ENCODE measurements around the gene PLCE1.

PLCE1 gene

DNA sequence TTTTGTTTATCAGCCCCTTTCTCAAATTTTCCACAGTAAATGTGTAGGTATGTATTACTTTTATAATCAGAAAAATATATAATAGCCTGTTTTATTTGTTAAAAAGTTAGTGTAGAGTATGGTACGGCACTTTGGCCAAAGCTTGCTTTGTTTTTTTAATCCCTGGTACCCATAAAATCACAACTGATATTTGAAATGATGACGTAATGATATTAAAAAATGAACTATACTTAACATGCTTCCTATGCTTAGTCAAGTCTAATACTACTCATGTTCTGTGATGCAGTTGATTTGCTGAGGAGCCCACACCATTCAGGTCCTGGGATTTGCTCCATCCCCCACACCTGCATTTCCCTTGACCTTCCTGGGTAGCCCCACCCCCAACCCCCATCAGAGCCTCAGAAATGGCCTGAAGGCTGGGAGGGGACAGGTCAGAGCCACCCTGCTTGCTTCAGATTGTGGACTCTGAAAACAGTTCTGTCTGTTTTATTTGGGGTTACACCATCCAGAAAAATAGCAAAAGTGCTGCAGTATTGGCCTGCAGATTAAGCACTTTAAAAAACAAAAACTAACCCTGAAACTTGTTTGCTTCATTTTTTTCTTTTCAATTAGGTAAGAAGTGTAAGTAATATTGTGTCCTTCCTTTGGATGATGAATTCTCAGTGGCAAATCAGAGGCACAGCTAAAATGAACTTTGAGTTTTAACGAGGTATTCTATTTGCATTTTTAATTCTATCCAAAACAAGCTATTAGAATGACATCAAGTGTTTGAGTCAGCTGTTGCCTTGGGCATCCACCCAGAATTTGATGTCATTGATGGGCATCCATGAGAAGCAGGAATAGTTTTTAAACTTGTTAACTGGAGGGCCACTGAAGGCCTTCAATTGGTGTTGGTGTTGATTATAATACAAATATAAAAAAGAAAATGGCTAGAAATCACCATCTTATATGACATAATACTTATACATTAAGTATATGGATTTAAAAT lies 23.3 kb downstream of the PLCE1 start:
- no peak for TF ChIP-seq POLR2A (IDR thresholded peaks at IDR 0.05; ENCODE audit: low read depth, low read length)
- peak; percentile 82 for FAIRE-seq
- DNase-seq (ENCODE audit: insufficient read length, low spot score) = no peak

DNA sequence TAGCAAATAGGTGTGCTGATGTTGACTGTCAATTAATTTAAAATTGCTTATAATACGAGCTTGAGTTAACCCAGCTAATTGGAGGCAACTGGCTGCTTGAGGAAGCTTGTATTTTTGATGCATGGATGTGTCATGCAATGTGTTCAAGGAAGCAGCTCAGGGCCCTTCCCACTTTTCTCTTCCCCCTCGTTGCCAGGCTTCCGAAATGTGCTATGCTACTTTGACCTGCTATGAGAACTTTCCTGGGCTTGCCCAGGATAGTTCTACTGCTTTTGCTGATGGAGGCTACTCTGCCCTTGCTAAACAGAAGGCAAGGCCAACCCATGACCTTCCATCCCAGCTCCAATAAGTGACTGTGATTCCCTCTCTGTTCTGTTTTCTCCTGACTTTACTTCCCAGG lies 24.4 kb downstream of the PLCE1 start:
- no peak for FAIRE-seq
- TF ChIP-seq POLR2A (IDR thresholded peaks at IDR 0.05; ENCODE audit: low read depth, low read length) = no peak
- no peak for DNase-seq (ENCODE audit: insufficient read length, low spot score)

DNA sequence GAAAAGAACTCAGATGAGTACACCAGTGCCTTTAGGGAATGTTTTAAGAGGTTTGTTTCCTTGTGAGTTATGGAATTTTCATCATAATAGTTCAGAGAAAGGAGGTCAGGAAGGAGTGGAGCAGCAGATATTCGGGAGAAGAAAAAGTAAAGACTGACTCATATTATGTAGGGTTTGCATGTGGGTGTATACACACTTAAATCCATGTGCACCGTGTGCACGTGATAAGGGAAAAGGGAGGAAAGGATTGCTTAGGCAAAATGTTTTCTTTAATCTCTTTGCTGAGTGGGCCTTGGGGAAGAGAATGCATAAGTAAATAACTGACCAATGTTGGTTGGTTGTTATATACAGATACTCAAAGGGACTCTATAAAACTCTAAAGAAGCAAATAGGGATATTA lies 30.2 kb downstream of the PLCE1 start:
- FAIRE-seq (peak; percentile 33), DNase-seq (ENCODE audit: insufficient read length, low spot score) (no peak)
- TF ChIP-seq POLR2A (IDR thresholded peaks at IDR 0.05; ENCODE audit: low read depth, low read length) = no peak

DNA sequence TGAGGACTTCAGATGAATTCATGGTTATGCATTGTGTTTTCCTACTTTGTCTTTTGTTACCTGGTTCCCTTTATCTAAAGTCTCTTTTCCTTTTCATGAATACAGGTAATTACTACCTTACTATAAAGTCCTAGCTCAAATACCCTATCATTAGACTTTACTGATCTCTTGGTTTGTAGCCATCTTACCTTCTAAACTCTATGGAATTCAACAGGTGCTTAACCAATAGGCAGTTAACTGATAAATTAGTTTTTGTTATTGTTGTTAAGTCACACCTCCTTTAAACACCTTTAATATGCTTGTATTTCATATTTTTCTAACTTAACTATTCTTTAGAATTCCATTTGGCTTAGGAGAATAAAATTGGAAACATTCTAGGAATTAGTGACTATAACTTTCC lies 30.7 kb downstream of the PLCE1 start:
- no peak for TF ChIP-seq POLR2A (IDR thresholded peaks at IDR 0.05; ENCODE audit: low read depth, low read length)
- DNase-seq (ENCODE audit: insufficient read length, low spot score) = no peak
- no peak for FAIRE-seq

DNA sequence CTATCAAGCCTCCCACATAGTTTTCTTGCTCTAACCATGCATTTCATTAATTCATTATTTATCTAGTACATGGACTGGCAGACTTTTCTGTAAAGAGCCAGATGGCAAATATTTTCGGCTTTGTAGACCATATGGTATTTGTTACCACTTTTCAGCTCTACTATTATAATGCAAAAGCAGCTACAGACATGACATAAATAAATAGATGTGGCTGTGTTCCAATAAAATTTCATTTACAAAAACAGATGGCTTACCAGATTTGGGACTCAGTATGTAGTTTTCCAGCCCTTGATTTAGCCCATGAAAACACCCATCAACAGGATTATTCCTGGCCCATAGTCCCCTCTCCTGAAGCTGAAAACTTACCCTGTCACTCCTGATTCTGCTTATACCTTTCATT lies 32.1 kb downstream of the PLCE1 start:
- DNase-seq (ENCODE audit: insufficient read length, low spot score) = no peak
- no peak for TF ChIP-seq POLR2A (IDR thresholded peaks at IDR 0.05; ENCODE audit: low read depth, low read length)
- FAIRE-seq = no peak

DNA sequence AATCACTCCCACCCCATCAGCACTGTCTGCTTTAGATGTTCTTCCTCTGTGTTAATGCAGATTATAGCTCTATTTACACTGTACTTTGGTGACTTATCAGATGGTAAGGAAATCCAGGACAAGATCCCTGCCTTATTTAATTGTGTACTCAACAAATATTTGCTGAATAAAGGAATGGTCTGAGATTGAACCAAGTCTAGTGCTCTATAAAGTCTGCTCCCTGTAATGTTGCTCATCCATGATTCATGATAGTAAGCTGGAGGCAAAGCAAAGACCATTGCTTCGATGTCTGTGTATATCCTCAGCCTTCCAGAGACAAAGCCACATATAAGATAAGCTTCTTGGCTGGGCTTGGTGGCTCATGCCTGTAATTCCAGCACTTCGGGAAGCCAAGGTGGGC lies 33.5 kb downstream of the PLCE1 start:
- no peak for DNase-seq (ENCODE audit: insufficient read length, low spot score)
- no peak for TF ChIP-seq POLR2A (IDR thresholded peaks at IDR 0.05; ENCODE audit: low read depth, low read length)
- FAIRE-seq = no peak

DNA sequence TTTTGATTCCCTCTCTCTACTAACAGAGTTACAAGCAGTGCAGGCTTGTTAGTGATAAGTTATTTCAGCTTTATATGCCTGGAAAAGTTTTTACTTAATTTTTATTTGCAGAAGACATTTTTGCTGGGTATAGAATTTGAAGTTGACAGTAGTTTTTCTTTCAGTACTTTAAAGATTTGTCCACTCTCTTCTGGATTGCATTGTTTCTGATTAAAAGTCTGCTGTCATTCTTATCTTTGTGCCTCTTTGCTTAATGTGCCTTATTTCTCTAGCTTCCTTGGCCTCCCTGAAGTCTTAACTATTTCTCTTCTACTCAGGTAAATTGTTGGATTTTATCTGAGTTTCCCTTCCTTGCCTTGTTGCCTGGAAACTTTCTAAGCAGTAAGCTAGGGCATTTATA lies 36.2 kb downstream of the PLCE1 start:
- no peak for TF ChIP-seq POLR2A (IDR thresholded peaks at IDR 0.05; ENCODE audit: low read depth, low read length)
- FAIRE-seq = peak; percentile 78
- no peak for DNase-seq (ENCODE audit: insufficient read length, low spot score)

DNA sequence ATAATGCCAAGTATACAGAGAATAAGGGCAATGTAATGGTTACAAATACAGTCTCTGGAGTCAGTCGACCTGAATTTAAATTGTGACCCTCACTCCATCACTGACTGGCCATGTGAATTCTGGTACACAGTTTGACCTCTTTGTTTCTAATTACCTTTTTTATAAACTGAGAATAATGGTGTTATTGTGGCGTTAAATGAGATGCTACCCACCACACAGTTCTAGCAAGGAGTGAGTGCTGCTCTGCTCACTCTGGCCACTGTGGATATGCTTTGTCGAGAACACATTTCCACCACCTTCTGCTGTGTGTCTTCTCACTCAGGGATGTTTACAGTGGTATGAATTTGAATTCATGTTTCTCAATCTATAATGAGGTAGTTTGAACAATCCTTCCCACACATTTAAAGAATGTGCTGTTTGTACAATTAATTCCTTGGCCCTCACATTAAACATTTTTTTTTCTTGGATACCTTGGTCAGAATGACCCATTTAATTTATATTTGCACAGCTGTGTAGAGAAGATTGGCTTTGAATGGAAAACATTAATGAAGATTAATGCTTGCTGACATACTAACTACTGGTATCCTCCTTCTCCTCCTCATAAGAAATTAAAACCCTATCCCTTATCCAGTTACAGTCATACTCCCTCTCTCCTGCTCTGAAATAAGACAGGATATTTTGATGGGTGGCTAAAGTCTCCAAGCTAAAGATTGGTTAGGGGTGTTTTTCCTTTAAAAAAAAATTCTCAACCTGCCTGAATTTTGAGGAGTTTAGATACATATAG lies 42.4 kb downstream of the PLCE1 start:
- no peak for TF ChIP-seq POLR2A (IDR thresholded peaks at IDR 0.05; ENCODE audit: low read depth, low read length)
- FAIRE-seq = peak; percentile 15
- no peak for DNase-seq (ENCODE audit: insufficient read length, low spot score)

DNA sequence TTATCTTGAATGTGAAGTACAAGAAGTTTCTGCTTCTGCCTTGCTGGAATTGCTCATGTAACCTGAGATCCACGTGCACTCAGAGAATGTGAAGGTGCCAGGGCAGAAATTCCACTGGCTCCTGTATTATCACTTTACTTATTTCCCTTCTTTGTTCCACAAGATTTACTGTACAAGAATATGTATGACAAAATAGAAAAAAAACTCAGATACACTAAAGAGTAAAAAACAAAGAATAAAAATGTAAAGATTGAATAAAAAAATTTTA lies 43.0 kb downstream of the PLCE1 start:
- no peak for DNase-seq (ENCODE audit: insufficient read length, low spot score)
- no peak for TF ChIP-seq POLR2A (IDR thresholded peaks at IDR 0.05; ENCODE audit: low read depth, low read length)
- no peak for FAIRE-seq

DNA sequence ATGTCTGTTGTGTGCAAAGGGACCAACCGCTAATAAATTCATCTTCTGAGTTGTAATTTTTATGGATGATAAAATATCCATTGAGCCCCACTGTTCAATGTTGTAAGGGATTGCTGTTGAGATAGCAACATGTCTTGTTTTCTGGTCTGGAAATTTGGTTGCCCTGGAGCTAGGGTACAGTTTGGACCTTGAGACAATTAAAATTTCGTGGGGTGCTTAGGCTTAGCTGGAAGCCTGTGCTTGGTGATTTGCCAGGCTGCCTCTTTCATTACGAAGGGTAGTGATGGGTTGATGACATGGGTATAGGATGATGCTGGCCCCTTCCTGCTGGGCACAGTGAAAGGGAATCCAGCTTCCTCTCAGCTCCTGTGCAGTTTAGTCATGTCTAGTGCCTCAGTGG lies 43.6 kb downstream of the PLCE1 start:
- no peak for TF ChIP-seq POLR2A (IDR thresholded peaks at IDR 0.05; ENCODE audit: low read depth, low read length)
- DNase-seq (ENCODE audit: insufficient read length, low spot score) (no peak), FAIRE-seq (no peak)

DNA sequence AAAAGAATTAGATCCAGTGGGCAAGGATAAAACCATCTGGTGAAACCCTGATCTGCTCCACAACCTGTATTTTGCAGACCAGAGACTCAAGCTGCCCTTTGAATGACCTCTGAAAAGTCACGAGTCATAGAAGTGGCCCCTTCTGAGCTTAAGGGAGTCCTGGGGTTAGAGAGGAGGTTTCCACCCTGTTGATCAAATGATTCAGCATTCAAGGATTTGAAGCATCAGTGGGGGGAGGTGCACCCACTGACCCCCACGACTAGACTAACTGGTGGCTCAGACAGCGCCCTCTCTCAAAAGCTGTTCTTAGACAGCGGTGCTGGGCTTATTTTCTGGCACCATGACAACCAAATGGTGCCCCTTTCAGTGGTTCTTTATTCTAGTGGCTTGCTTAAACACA lies 44.3 kb downstream of the PLCE1 start:
- peak; percentile 84 for FAIRE-seq
- peak; percentile 56 for DNase-seq (ENCODE audit: insufficient read length, low spot score)
- TF ChIP-seq POLR2A (IDR thresholded peaks at IDR 0.05; ENCODE audit: low read depth, low read length) = no peak

DNA sequence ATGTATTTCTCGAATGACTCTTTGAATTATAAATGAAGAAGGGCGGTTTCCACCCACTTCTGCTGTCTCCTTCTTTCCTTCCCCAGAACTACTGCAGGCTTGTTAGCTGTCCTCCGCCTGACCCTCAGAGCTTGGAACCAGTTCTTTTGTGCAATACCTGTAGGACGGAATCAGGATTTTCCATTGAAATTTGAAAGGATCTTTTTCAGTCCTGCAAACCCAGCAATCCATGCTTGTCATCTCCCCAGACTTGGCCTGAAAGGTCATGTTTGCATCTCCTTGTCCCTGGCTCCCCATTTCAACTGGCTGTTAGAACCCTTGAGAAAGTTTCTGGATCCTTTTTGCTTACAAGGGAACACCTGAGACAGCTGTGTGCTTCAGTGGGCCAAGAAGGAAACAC lies 47.5 kb downstream of the PLCE1 start:
- no peak for DNase-seq (ENCODE audit: insufficient read length, low spot score)
- no peak for FAIRE-seq
- TF ChIP-seq POLR2A (IDR thresholded peaks at IDR 0.05; ENCODE audit: low read depth, low read length) = no peak

DNA sequence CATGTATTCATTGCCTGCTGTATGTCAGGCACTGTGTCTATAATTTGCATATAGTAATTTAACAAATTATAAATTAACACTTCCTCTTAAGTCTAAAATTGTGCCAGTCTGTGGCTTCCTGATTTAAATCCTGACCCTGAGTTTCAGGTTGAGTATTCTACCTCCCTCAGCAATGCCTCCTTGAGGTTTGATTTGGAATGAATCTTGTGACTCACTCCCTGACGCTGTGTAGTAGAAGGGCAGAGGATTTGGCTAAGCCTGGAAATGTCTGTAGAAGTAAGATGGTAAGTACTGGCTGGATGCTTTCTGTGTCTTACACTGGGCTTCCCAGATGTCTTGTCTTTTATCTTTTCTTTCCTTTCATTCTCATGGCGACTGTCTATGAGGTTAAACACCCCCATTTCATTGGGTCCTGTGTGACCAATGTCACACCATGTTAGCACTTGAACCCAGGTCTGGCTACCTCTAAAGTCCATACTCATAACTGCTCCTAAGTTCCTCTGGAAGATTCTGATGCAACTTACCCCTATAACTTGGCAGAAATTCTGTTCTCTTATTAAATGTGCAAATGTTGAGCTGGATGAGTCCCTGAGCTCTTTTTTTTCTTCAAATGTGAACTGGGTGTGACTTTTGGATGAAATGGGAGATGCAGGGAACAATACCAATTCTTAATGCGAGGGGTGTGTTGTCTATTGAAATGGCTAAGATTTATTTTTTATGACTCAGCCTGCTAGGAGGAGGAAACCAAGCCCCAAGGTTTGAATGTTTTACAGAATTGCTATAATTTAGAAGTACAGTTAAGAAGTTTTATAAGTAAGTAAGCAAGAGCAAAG lies 48.5 kb downstream of the PLCE1 start:
- FAIRE-seq (peak; percentile 95), DNase-seq (ENCODE audit: insufficient read length, low spot score) (peak; percentile 61)

DNA sequence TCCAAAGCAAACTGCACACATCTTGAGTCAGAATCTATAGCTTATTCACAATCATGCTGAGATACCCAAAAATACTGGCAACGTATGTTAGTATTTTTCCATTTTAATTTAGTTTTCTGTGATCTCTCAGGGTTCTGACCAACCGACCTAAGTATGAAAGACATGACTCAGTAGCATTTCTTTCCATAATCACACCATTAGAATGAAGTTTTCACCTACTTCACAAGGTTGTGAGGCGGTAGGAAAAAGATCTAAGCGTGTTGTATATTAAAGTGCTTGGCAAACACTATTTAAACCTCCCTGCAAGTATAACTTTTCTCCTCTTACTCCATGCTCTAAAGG lies 49.1 kb downstream of the PLCE1 start:
- no peak for DNase-seq (ENCODE audit: insufficient read length, low spot score)
- peak; percentile 77 for FAIRE-seq
- TF ChIP-seq POLR2A (IDR thresholded peaks at IDR 0.05; ENCODE audit: low read depth, low read length) = no peak

More for the DNA sequence above, 48.5 kb downstream of the PLCE1 start:
- no peak for TF ChIP-seq POLR2A (IDR thresholded peaks at IDR 0.05; ENCODE audit: low read depth, low read length)

Measured in H54 (cell line).